Fibroblast of lung (primary cell): ENCODE measurements around the gene SCD. TPM values are rescaled to one million over a fixed set of nuclear protein-coding genes. Genes with fewer than 3 reads are reported as not detected.

ENCODE experiments used
- DNase-seq, 2 donors: peaks; one replicate each; pipeline versions ENCODE4 v3.0.0 to v3.0.0-alpha.2; 2010; ENCODE audit warnings: low read depth in 2 of 2
- H2AFZ ChIP-seq: 2 replicates; pipeline ENCODE4 v1.5.1; 2012; ENCODE audit warnings: low read length, control low read depth, inconsistent platforms
- H3K27ac ChIP-seq: 2 replicates; pipeline ENCODE4 v1.5.1; 2011; ENCODE audit warnings: low read length, control low read depth; ENCODE audit not compliant: insufficient read depth
- H3K27me3 ChIP-seq: 2 replicates; pipeline ENCODE4 v1.5.1; 2011; ENCODE audit warnings: mild to moderate bottlenecking, low read length; ENCODE audit not compliant: control insufficient read depth, insufficient read depth
- H3K36me3 ChIP-seq: 2 replicates; pipeline ENCODE4 v1.5.1; 2011; ENCODE audit warnings: low read length; ENCODE audit not compliant: control insufficient read depth, insufficient read depth
- H3K4me1 ChIP-seq: 2 replicates; pipeline ENCODE4 v1.5.1; 2011; ENCODE audit warnings: low read length; ENCODE audit not compliant: control insufficient read depth, insufficient read depth; ENCODE audit errors: extremely low read depth
- H3K4me2 ChIP-seq: 2 replicates; pipeline ENCODE4 v1.5.1; 2011; ENCODE audit warnings: low read length, control low read depth; ENCODE audit not compliant: insufficient read depth; ENCODE audit errors: extremely low read depth
- H3K4me3 ChIP-seq, 4 experiments: fragments of 200-600 bp in 1 of 4; sonication (generic) in 1 of 4; replicated peaks in 1 of 4; 2 replicates each; pipeline ENCODE4 v1.5.1; 2011 to 2016; ENCODE audit warnings: low read length in 4 of 4, low read depth in 3 of 4, mild to moderate bottlenecking in 3 of 4, control low read depth in 2 of 4, inconsistent platforms in 1 of 4, mixed read lengths in 1 of 4; ENCODE audit not compliant: insufficient read depth in 1 of 4; ENCODE audit errors: control extremely low read depth in 1 of 4
- H3K79me2 ChIP-seq: 2 replicates; pipeline ENCODE4 v1.5.1; 2012; ENCODE audit warnings: mild to moderate bottlenecking, low read length, inconsistent platforms; ENCODE audit not compliant: control insufficient read depth, insufficient read depth
- H3K9ac ChIP-seq: 2 replicates; pipeline ENCODE4 v1.5.1; 2011; ENCODE audit warnings: mild to moderate bottlenecking, low read length, control low read depth; ENCODE audit not compliant: insufficient read depth
- H3K9me3 ChIP-seq: 2 replicates; pipeline ENCODE4 v1.5.1; 2012; ENCODE audit warnings: low read depth, low read length; ENCODE audit not compliant: control insufficient read depth, insufficient read depth
- H4K20me1 ChIP-seq: 2 replicates; pipeline ENCODE4 v1.5.1; 2011; ENCODE audit warnings: low read length; ENCODE audit not compliant: control insufficient read depth, insufficient read depth; ENCODE audit errors: extremely low read depth
- EZH2 ChIP-seq: IDR thresholded peaks from 2 replicates; pipeline ENCODE4 v1.5.1; 2012; ENCODE audit warnings: low read length, control low read depth, mild to moderate bottlenecking; ENCODE audit errors: missing control alignments
- polyA plus RNA-seq, 2 donors: library from polyadenylated mRNA; depleted of rRNA in 1 of 2; stranded (reverse) in 1 of 2; unstranded in 1 of 2; fragments of >200 nt; gene quantifications; 2 replicates each; pipeline ENCODE4 v1.2.1, GENCODE V29; 2011 to 2012; ENCODE audit warnings: missing spikeins in 1 of 2
- total RNA-seq: library from RNA; depleted of rRNA; stranded (reverse); fragments of >200 nt; gene quantifications from 2 replicates; pipeline ENCODE4 v1.2.1, GENCODE V29; 2014
- TF ChIP-seq, protein P1 (sequence below), 2 donors: IDR thresholded peaks in 1 of 2; conservative IDR thresholded peaks in 1 of 2; 1 replicate in 1 of 2; 2 replicates in 1 of 2; pipeline ENCODE4 v1.5.1; 2011 to 2012; ENCODE audit warnings: low read length in 2 of 2, control low read depth in 1 of 2, inconsistent platforms in 1 of 2, low read depth in 1 of 2, mild to moderate bottlenecking in 1 of 2

SCD gene
- total and polyA plus RNA-seq, 2 donors (not counting 1 experiment from before 2014, with no cell fraction given), result 537 to 754 TPM

DNA sequence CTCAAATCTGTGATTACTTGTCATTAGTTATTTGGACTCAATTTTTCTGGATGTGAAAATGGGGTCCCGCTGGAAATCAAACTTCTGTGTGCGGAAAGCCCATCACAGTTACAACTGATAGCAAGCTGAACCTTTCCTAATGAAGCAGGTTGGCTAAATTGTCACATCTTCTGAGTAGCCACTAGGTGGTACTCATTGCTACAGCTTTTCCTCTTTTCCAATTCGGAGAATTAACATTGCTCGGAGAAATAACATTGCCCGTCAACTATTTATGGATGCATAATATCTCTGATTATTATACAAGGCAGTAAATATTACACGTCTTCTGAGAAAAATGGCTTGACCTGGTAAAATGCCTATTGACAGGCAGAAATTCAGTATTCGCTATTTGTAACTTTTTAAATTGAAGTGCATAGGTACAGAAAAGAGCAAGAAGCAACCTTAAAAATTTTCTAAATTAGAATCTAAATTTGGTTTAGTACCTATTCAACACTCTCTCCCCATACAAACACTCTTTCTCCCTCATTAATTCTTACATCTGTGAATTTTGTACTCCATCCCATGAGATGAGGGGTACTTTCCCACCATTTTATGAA lies 43.2 kb upstream of the SCD start:
- Histone ChIP-seq H3K4me1 (no peaks in the 10 kb centered on the region), H3K9me3 (no peaks in the 10 kb centered on the region), H3K4me3 (no peak overlapping the region), H2AFZ (no peak overlapping the region), H3K27ac (no peak overlapping the region), H3K79me2 (no peaks in the 10 kb centered on the region), H3K4me2 (no peak overlapping the region), H3K27me3 (peaks cover 17% of the 10 kb centered on the region), H3K9ac (no peak overlapping the region), H3K36me3 (no peaks in the 10 kb centered on the region), H4K20me1 (no peaks in the 10 kb centered on the region)
- TF ChIP-seq EZH2, result peak; percentile 39
- TF ChIP-seq, protein P1, sequence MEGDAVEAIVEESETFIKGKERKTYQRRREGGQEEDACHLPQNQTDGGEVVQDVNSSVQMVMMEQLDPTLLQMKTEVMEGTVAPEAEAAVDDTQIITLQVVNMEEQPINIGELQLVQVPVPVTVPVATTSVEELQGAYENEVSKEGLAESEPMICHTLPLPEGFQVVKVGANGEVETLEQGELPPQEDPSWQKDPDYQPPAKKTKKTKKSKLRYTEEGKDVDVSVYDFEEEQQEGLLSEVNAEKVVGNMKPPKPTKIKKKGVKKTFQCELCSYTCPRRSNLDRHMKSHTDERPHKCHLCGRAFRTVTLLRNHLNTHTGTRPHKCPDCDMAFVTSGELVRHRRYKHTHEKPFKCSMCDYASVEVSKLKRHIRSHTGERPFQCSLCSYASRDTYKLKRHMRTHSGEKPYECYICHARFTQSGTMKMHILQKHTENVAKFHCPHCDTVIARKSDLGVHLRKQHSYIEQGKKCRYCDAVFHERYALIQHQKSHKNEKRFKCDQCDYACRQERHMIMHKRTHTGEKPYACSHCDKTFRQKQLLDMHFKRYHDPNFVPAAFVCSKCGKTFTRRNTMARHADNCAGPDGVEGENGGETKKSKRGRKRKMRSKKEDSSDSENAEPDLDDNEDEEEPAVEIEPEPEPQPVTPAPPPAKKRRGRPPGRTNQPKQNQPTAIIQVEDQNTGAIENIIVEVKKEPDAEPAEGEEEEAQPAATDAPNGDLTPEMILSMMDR (conservative IDR thresholded peaks at IDR 0.05 in 1 of 2, IDR thresholded peaks at IDR 0.05 in 1 of 2; ENCODE audit: low read depth in 1 of 2, low read length in 2 of 2), result peak; percentile 69 to 81
- DNase-seq, result peak; percentile 35 to 49

DNA sequence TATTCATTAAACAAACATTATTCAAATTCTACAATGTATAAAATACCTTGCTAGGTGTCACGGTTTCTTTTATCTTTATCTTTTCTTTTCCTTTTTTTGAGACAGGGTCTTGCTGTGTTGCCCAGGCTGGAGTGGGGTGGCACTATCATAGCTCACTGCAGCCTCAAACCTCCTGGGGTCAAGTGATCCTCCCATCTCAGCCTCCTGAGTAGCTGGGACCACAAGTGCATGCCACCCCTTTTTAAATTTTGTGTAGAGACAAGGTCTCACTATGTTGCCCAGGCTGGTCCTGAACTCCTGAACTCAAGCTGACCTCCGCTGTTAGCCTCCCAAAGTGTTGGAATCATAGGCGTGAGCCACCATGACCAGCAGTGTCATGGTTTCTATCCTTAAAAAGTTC lies 42.6 kb upstream of the SCD start:
- no peaks in the 10 kb centered on the region for H3K4me1 ChIP-seq
- H3K27ac ChIP-seq, result no peak overlapping the region
- H3K9me3 ChIP-seq, result no peaks in the 10 kb centered on the region
- no peak overlapping the region for H3K4me2 ChIP-seq
- no peak overlapping the region for H2AFZ ChIP-seq
- no peak for DNase-seq
- no peaks in the 10 kb centered on the region for H3K79me2 ChIP-seq
- no peak overlapping the region for H3K9ac ChIP-seq
- TF ChIP-seq, protein P1 (conservative IDR thresholded peaks at IDR 0.05 in 1 of 2, IDR thresholded peaks at IDR 0.05 in 1 of 2; ENCODE audit: low read depth in 1 of 2, low read length in 2 of 2), result no peak
- no peak for TF ChIP-seq EZH2
- no peaks in the 10 kb centered on the region for H3K36me3 ChIP-seq
- H3K27me3 ChIP-seq, result peaks cover 18% of the 10 kb centered on the region
- H4K20me1 ChIP-seq, result no peaks in the 10 kb centered on the region
- H3K4me3 ChIP-seq, result no peak overlapping the region

DNA sequence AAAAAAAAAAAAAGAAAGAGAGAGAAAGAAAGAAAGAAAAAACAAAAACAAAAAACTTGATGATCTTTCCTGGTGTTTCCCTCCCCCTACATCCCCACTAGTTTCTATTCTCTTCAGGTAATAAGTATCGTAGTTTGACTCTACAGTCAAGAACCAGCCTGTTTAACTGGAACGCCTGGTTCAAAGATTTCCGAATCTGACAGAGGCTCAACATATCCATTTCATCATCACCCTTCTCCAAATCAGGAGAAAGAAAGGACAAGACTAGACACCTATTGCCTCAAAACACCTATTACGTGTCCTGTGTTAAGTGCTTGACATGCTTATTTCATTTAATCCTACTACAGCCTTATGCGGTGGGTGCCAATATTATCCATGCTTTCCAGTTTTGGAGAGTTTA lies 40.2 kb upstream of the SCD start:
- no peak for DNase-seq
- TF ChIP-seq EZH2, result no peak
- TF ChIP-seq, protein P1 (conservative IDR thresholded peaks at IDR 0.05 in 1 of 2, IDR thresholded peaks at IDR 0.05 in 1 of 2; ENCODE audit: low read depth in 1 of 2, low read length in 2 of 2), result no peak
- no peak overlapping the region for H3K9ac ChIP-seq
- no peaks in the 10 kb centered on the region for H3K4me1 ChIP-seq
- H3K27me3 ChIP-seq, result peaks cover 31% of the 10 kb centered on the region
- no peak overlapping the region for H2AFZ ChIP-seq
- no peak overlapping the region for H3K4me3 ChIP-seq
- H3K27ac ChIP-seq, result no peak overlapping the region
- H3K79me2 ChIP-seq, result no peaks in the 10 kb centered on the region
- H3K9me3 ChIP-seq, result no peaks in the 10 kb centered on the region
- H3K4me2 ChIP-seq, result no peak overlapping the region
- H3K36me3 ChIP-seq, result no peaks in the 10 kb centered on the region
- H4K20me1 ChIP-seq, result no peaks in the 10 kb centered on the region
